ENCODE results near the gene TSHZ2. TPM values are rescaled to one million over a fixed set of nuclear protein-coding genes. Genes with fewer than 3 reads are reported as not detected.

Gene TSHZ2
- total RNA-seq, 1 experiment from 2014 or later = 0.20 TPM

DNA sequence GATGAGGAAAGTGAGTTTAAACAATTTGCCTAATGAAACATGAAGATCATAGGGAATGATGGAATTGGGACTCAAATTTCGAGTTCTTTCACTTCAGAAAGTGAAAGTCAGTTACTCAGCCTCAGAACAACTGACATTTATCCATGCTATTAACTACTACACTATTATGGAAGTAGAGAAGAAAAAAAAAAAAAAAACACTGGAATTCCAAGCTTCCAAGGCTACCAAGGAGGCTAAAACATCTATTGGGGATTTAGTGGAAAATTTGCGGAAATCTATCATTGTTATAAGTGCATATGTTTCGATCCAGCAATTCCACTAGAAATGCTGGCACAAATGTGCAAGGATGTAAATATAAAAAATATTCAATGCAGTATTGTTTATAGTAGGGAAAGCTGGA, 70.4 kb downstream of the TSHZ2 start:
- Mint-ChIP-seq H3K4me3 (no peak overlapping the region), H3K27ac (no peak overlapping the region), H3K27me3 (ENCODE audit: low read depth) (no peaks in the 10 kb centered on the region), H3K4me1 (peaks cover 5% of the 10 kb centered on the region; the same call in 1 of the 2 replicates), H3K36me3 (no peaks in the 10 kb centered on the region), H3K9me3 (peaks cover 5% of the 10 kb centered on the region; the same call in 1 of the 2 replicates)
- TF ChIP-seq FOXK1 (CRISPR knock-in tag; IDR thresholded peaks at IDR 0.05) (no peak), SMAD4 (CRISPR knock-in tag; IDR thresholded peaks at IDR 0.05) (no peak), ZNF263 (CRISPR knock-in tag; IDR thresholded peaks at IDR 0.05; ENCODE audit: low read depth) (no peak)
- TF ChIP-seq, protein P1, sequence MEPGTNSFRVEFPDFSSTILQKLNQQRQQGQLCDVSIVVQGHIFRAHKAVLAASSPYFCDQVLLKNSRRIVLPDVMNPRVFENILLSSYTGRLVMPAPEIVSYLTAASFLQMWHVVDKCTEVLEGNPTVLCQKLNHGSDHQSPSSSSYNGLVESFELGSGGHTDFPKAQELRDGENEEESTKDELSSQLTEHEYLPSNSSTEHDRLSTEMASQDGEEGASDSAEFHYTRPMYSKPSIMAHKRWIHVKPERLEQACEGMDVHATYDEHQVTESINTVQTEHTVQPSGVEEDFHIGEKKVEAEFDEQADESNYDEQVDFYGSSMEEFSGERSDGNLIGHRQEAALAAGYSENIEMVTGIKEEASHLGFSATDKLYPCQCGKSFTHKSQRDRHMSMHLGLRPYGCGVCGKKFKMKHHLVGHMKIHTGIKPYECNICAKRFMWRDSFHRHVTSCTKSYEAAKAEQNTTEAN (CRISPR knock-in tag; IDR thresholded peaks at IDR 0.05) = no peak
- TF ChIP-seq, protein P2, sequence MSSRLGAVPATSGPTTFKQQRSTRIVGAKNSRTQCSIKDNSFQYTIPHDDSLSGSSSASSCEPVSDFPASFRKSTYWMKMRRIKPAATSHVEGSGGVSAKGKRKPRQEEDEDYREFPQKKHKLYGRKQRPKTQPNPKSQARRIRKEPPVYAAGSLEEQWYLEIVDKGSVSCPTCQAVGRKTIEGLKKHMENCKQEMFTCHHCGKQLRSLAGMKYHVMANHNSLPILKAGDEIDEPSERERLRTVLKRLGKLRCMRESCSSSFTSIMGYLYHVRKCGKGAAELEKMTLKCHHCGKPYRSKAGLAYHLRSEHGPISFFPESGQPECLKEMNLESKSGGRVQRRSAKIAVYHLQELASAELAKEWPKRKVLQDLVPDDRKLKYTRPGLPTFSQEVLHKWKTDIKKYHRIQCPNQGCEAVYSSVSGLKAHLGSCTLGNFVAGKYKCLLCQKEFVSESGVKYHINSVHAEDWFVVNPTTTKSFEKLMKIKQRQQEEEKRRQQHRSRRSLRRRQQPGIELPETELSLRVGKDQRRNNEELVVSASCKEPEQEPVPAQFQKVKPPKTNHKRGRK (CRISPR knock-in tag; IDR thresholded peaks at IDR 0.05; ENCODE audit: borderline replicate concordance) = no peak
- CTCF ChIA-PET = no interaction called here
- POLR2A ChIA-PET = no interaction called here
- no peak for DNase-seq (ENCODE audit: low spot score)
- no peak for ATAC-seq

DNA sequence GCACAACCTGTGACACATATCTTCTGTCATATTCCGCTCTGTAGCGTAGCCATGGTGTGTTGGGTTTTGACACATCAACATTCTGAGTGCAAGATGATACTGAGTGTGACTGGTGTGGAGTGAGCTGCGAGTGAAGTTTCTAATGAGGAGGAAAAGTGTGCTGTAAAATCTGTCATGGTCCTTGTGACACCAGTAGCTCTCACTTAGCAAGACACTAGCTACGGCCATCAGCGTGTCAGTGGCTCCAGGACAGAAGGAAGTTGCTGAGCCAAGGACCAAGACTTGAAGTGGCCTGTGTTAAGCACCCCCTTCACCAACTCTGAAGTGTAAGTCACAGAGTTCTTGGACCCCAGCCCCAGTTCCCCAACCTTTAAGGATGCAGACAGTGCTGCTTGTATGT, 72.1 kb downstream of the TSHZ2 start:
- no peak for ATAC-seq
- peaks cover 5% of the 10 kb centered on the region; the same call in 1 of the 2 replicates for H3K9me3 Mint-ChIP-seq
- H3K4me1 Mint-ChIP-seq = peaks cover 5% of the 10 kb centered on the region; the same call in 1 of the 2 replicates
- no peaks in the 10 kb centered on the region for H3K36me3 Mint-ChIP-seq
- TF ChIP-seq ZNF317 (CRISPR knock-in tag; IDR thresholded peaks at IDR 0.05; ENCODE audit: borderline replicate concordance, low read depth) (no peak), ATF1 (CRISPR knock-in tag; IDR thresholded peaks at IDR 0.05) (no peak), MYBL2 (CRISPR knock-in tag; IDR thresholded peaks at IDR 0.05) (no peak), ZNF232 (CRISPR knock-in tag; IDR thresholded peaks at IDR 0.05) (no peak), HMGA2 (CRISPR knock-in tag; IDR thresholded peaks at IDR 0.05) (no peak), ZBTB21 (CRISPR knock-in tag; IDR thresholded peaks at IDR 0.05; ENCODE audit: borderline replicate concordance) (no peak), SMAD4 (CRISPR knock-in tag; IDR thresholded peaks at IDR 0.05) (no peak), JUN (CRISPR knock-in tag; IDR thresholded peaks at IDR 0.05) (no peak)
- TF ChIP-seq, protein P3, sequence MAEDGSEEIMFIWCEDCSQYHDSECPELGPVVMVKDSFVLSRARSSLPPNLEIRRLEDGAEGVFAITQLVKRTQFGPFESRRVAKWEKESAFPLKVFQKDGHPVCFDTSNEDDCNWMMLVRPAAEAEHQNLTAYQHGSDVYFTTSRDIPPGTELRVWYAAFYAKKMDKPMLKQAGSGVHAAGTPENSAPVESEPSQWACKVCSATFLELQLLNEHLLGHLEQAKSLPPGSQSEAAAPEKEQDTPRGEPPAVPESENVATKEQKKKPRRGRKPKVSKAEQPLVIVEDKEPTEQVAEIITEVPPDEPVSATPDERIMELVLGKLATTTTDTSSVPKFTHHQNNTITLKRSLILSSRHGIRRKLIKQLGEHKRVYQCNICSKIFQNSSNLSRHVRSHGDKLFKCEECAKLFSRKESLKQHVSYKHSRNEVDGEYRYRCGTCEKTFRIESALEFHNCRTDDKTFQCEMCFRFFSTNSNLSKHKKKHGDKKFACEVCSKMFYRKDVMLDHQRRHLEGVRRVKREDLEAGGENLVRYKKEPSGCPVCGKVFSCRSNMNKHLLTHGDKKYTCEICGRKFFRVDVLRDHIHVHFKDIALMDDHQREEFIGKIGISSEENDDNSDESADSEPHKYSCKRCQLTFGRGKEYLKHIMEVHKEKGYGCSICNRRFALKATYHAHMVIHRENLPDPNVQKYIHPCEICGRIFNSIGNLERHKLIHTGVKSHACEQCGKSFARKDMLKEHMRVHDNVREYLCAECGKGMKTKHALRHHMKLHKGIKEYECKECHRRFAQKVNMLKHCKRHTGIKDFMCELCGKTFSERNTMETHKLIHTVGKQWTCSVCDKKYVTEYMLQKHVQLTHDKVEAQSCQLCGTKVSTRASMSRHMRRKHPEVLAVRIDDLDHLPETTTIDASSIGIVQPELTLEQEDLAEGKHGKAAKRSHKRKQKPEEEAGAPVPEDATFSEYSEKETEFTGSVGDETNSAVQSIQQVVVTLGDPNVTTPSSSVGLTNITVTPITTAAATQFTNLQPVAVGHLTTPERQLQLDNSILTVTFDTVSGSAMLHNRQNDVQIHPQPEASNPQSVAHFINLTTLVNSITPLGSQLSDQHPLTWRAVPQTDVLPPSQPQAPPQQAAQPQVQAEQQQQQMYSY (CRISPR knock-in tag; IDR thresholded peaks at IDR 0.05) = no peak
- TF ChIP-seq, protein P4, sequence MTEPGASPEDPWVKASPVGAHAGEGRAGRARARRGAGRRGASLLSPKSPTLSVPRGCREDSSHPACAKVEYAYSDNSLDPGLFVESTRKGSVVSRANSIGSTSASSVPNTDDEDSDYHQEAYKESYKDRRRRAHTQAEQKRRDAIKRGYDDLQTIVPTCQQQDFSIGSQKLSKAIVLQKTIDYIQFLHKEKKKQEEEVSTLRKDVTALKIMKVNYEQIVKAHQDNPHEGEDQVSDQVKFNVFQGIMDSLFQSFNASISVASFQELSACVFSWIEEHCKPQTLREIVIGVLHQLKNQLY (CRISPR knock-in tag; IDR thresholded peaks at IDR 0.05) = no peak
- TF ChIP-seq, protein P5, sequence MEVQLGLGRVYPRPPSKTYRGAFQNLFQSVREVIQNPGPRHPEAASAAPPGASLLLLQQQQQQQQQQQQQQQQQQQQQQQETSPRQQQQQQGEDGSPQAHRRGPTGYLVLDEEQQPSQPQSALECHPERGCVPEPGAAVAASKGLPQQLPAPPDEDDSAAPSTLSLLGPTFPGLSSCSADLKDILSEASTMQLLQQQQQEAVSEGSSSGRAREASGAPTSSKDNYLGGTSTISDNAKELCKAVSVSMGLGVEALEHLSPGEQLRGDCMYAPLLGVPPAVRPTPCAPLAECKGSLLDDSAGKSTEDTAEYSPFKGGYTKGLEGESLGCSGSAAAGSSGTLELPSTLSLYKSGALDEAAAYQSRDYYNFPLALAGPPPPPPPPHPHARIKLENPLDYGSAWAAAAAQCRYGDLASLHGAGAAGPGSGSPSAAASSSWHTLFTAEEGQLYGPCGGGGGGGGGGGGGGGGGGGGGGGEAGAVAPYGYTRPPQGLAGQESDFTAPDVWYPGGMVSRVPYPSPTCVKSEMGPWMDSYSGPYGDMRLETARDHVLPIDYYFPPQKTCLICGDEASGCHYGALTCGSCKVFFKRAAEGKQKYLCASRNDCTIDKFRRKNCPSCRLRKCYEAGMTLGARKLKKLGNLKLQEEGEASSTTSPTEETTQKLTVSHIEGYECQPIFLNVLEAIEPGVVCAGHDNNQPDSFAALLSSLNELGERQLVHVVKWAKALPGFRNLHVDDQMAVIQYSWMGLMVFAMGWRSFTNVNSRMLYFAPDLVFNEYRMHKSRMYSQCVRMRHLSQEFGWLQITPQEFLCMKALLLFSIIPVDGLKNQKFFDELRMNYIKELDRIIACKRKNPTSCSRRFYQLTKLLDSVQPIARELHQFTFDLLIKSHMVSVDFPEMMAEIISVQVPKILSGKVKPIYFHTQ (CRISPR knock-in tag; IDR thresholded peaks at IDR 0.05) = no peak
- TF ChIP-seq, protein P6, sequence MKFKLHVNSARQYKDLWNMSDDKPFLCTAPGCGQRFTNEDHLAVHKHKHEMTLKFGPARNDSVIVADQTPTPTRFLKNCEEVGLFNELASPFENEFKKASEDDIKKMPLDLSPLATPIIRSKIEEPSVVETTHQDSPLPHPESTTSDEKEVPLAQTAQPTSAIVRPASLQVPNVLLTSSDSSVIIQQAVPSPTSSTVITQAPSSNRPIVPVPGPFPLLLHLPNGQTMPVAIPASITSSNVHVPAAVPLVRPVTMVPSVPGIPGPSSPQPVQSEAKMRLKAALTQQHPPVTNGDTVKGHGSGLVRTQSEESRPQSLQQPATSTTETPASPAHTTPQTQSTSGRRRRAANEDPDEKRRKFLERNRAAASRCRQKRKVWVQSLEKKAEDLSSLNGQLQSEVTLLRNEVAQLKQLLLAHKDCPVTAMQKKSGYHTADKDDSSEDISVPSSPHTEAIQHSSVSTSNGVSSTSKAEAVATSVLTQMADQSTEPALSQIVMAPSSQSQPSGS (CRISPR knock-in tag; IDR thresholded peaks at IDR 0.05; ENCODE audit: borderline replicate concordance, low read depth) = no peak
- POLR2A ChIA-PET = no interaction called here
- CTCF ChIA-PET = no interaction called here
- H3K27me3 Mint-ChIP-seq (ENCODE audit: low read depth) = no peaks in the 10 kb centered on the region; the same call in 1 of the 2 replicates
- no peak overlapping the region for H3K4me3 Mint-ChIP-seq
- no peak for DNase-seq (ENCODE audit: low spot score)
- H3K27ac Mint-ChIP-seq = no peak overlapping the region

Data from WTC11 (cell line).